GM12878 (cell line): ENCODE results near the gene SVBP. TPM values are rescaled to one million over a fixed set of nuclear protein-coding genes. Genes with fewer than 3 reads are reported as not detected.

Experiments
- ATAC-seq: fragments of 200-7000 bp; cut with Tn5 transposase; 3 replicates; pipeline ENCODE4 v1.9.1; 2020; ENCODE audit warnings: mild to moderate bottlenecking, moderate library complexity
- BruUV-seq: library from RNA; stranded (reverse); fragments of 400-500 nt; replicated peaks from 2 replicates; lab custom pipeline; 2021; lab: Mats Ljungman, UMichigan
- CTCF ChIA-PET: fragments of 300-600 bp; sonication (Branson Sonifier 250); formaldehyde crosslinking; extraction: SDS; loops from one replicate; lab custom pipeline; 2021; ENCODE audit warnings: inconsistent platforms; lab: Yijun Ruan, JAX
- POLR2A ChIA-PET: fragments of 350-600 bp; formaldehyde crosslinking; extraction: SDS; loops from one replicate; lab custom pipeline; 2021; ENCODE audit warnings: inconsistent platforms; lab: Charles Lee
- RAD21 ChIA-PET: fragments of 300-600 bp; sonication (Branson Sonifier 250); formaldehyde crosslinking; loops from one replicate; lab custom pipeline; 2023; ENCODE audit warnings: antibody characterized with exemption; ENCODE audit not compliant: unreplicated experiment; lab: Charles Lee
- SMC1A ChIA-PET: fragments of 300-600 bp; sonication (Branson Sonifier 250); formaldehyde crosslinking; loops from one replicate; lab custom pipeline; 2023; ENCODE audit not compliant: unreplicated experiment, uncharacterized antibody; lab: Charles Lee
- DNase-seq: peaks from one replicate; pipeline ENCODE4 v3.0.0-alpha.2; 2011; ENCODE audit warnings: low read depth, low spot score
- FAIRE-seq: peaks from 3 replicates; lab custom pipeline; 2011; peaks lifted over from hg19 to GRCh38; lab: Jason Lieb, UNC
- H2AFZ ChIP-seq: 2 replicates; pipeline ENCODE4 v1.6.0; 2011; ENCODE audit warnings: low read depth, low read length, control low read depth; ENCODE audit not compliant: control insufficient read depth
- H3K27ac ChIP-seq: 2 replicates; pipeline ENCODE4 v1.5.1; 2011; ENCODE audit warnings: control low read depth; ENCODE audit not compliant: control insufficient read depth, insufficient read depth
- H3K27me3 ChIP-seq, 2 experiments: replicated peaks in 1 of 2; 2 replicates each; pipeline versions ENCODE4 v1.6.0 to v1.6.1; 2011; ENCODE audit warnings: low read length in 1 of 2; ENCODE audit not compliant: control insufficient read depth in 2 of 2, insufficient read depth in 2 of 2
- H3K36me3 ChIP-seq, 2 experiments: 2 replicates each; pipeline ENCODE4 v1.5.1; 2011; ENCODE audit warnings: low read length in 1 of 2; ENCODE audit not compliant: control insufficient read depth in 2 of 2, insufficient read depth in 2 of 2
- H3K4me1 ChIP-seq: 2 replicates; pipeline ENCODE4 v1.6.1; 2011; ENCODE audit warnings: mild to moderate bottlenecking, low read length, moderate library complexity, mixed read lengths; ENCODE audit not compliant: control insufficient read depth, insufficient read depth
- H3K4me2 ChIP-seq: 2 replicates; pipeline ENCODE4 v1.6.0; 2011; ENCODE audit warnings: control low read depth; ENCODE audit not compliant: control insufficient read depth, insufficient read depth
- H3K4me3 ChIP-seq: fragments of 200-600 bp; sonication (generic); 2 replicates; pipeline ENCODE4 v1.5.1; 2016
- H3K79me2 ChIP-seq: 2 replicates; pipeline ENCODE4 v1.6.0; 2011; ENCODE audit warnings: low read length; ENCODE audit not compliant: control insufficient read depth, insufficient read depth
- H3K9ac ChIP-seq: 2 replicates; pipeline ENCODE4 v1.8.0; 2011; ENCODE audit warnings: low read length, control low read depth, mixed read lengths; ENCODE audit not compliant: control insufficient read depth, insufficient read depth
- H3K9me3 ChIP-seq: replicated peaks from 3 replicates; pipeline ENCODE4 v1.5.1; 2011; ENCODE audit warnings: mild to moderate bottlenecking, low read length; ENCODE audit not compliant: control insufficient read depth, insufficient read depth
- H4K20me1 ChIP-seq: 2 replicates; pipeline ENCODE4 v1.6.0; 2011; ENCODE audit not compliant: control insufficient read depth, insufficient read depth
- ATF3 ChIP-seq: IDR thresholded peaks from 2 replicates; pipeline ENCODE4 v1.6.1; 2011; ENCODE audit warnings: low read depth, mild to moderate bottlenecking, low read length, moderate library complexity, borderline replicate concordance; ENCODE audit errors: extremely low read depth
- CBX5 ChIP-seq: sonication (generic); IDR thresholded peaks from 2 replicates; pipeline ENCODE4 v1.6.1; 2016; ENCODE audit warnings: low read depth, moderate library complexity, mild to moderate bottlenecking, inconsistent platforms
- FOXM1 ChIP-seq: IDR thresholded peaks from 2 replicates; pipeline ENCODE4 v1.6.1; 2012; ENCODE audit warnings: low read depth, mild to moderate bottlenecking, inconsistent platforms, low read length, moderate library complexity
- IKZF2 ChIP-seq, 2 experiments: fragments of 450-650 bp; IDR thresholded peaks; 2 replicates each; pipeline ENCODE4 v1.6.1; 2017; ENCODE audit warnings: mild to moderate bottlenecking in 2 of 2, moderate library complexity in 2 of 2
- MLLT1 ChIP-seq: fragments of 450-650 bp; IDR thresholded peaks from 2 replicates; pipeline ENCODE4 v1.6.1; 2016; ENCODE audit warnings: mild to moderate bottlenecking
- MTA3 ChIP-seq: IDR thresholded peaks from 2 replicates; pipeline ENCODE4 v1.6.1; 2012; ENCODE audit warnings: low read length, inconsistent platforms, borderline replicate concordance
- NKRF ChIP-seq: fragments of 450-650 bp; conservative IDR thresholded peaks from 2 replicates; pipeline ENCODE4 v1.6.1; 2017; ENCODE audit warnings: mild to moderate bottlenecking, moderate library complexity
- SKIL ChIP-seq: fragments of 450-650 bp; IDR thresholded peaks from 2 replicates; pipeline ENCODE4 v1.6.1; 2017; ENCODE audit warnings: mild to moderate bottlenecking, low read depth, inconsistent platforms; ENCODE audit not compliant: poor library complexity, severe bottlenecking
- STAT1 ChIP-seq: fragments of 450-650 bp; conservative IDR thresholded peaks from 2 replicates; pipeline ENCODE4 v1.6.1; 2014; ENCODE audit warnings: antibody characterized with exemption, mild to moderate bottlenecking
- SUZ12 ChIP-seq: fragments of 200-600 bp; sonication (generic); IDR thresholded peaks from one replicate; pipeline ENCODE4 v1.6.1; 2018; ENCODE audit warnings: antibody characterized with exemption, mild to moderate bottlenecking; ENCODE audit not compliant: unreplicated experiment
- TARDBP ChIP-seq: IDR thresholded peaks from 2 replicates; pipeline ENCODE4 v1.6.1; 2016; ENCODE audit warnings: borderline replicate concordance
- ZBED1 ChIP-seq: IDR thresholded peaks from 2 replicates; pipeline ENCODE4 v1.6.1; 2016; ENCODE audit warnings: borderline replicate concordance
- ZBTB40 ChIP-seq: fragments of 450-650 bp; IDR thresholded peaks from 2 replicates; pipeline ENCODE4 v1.6.1; 2016; ENCODE audit warnings: mild to moderate bottlenecking, moderate library complexity, borderline replicate concordance
- WGBS: methylation state at CpG from one replicate; pipeline ENCODE4 v1.1.6; 2016; ENCODE audit warnings: low lambda C conversion rate; ENCODE audit not compliant: insufficient replicate concordance, insufficient coverage; ENCODE audit errors: missing lambda C conversion rate; 5-methylcytosine and 5-hydroxymethylcytosine counted together
- in situ Hi-C: fragments of 300-500 bp; cut with MboI; formaldehyde crosslinking; loops from 9 replicates; pipeline ENCODE4 v1.14.3; 2018; ENCODE audit warnings: mixed read lengths
- intact Hi-C: fragments of 100-400 bp; cut with micrococcal nuclease; formaldehyde crosslinking; loops from one replicate; pipeline ENCODE4 v1.14.2; 2022; ENCODE audit not compliant: unreplicated experiment
- polyA plus RNA-seq, 11 experiments: library from polyadenylated mRNA; depleted of rRNA in 4 of 11; unstranded in 6 of 11; stranded (reverse) in 5 of 11; fragments of >200 nt; fragmentation: Nextera tagmentation in 4 of 11; fragmentation: Illumina TruSeq in 1 of 11; extraction: Ambion mirVana in 4 of 11; extraction: Trizol in 1 of 11; gene quantifications; 1 replicate in 1 of 11; 2 replicates in 10 of 11; pipeline versions ENCODE4 v1.2.1 to v1.2.3, GENCODE V29; 2011 to 2016; ENCODE audit warnings: inconsistent platforms in 2 of 11, missing spikeins in 2 of 11, low read depth in 1 of 11
- total RNA-seq, 4 experiments: library from RNA; depleted of rRNA in 3 of 4; stranded (reverse); fragments of >200 nt in 3 of 4; fragmentation: Illumina TruSeq in 1 of 4; extraction: Trizol in 1 of 4; gene quantifications; 2 replicates each; pipeline versions ENCODE4 v1.2.1 to v1.2.3, GENCODE V29; 2013 to 2021

Gene SVBP
- total and polyA plus RNA-seq, 10 of the 15 experiments (the other 5 are each of a cell fraction or from before 2014, with no cell fraction given) = 12.6 to 29.5 (median 19.8) TPM

GRCh38 chr1:42783092-42783491 is 34.1 kb downstream of the SVBP start:
- DNase-seq = no peak
- Histone ChIP-seq H3K27ac (no peak overlapping the region), H3K36me3 (peaks cover 0 to 6% of the 10 kb centered on the region in 2 experiments; a peak in 1 of 4 replicates), H3K79me2 (no peaks in the 10 kb centered on the region), H4K20me1 (no peaks in the 10 kb centered on the region; the same call in 1 of the 2 replicates), H3K4me1 (peaks cover 8% of the 10 kb centered on the region; the same call in 1 of the 2 replicates), H3K27me3 (no peaks in the 10 kb centered on the region), H2AFZ (no peak overlapping the region), H3K4me2 (no peak overlapping the region), H3K9me3 (no peaks in the 10 kb centered on the region), H3K9ac (no peak overlapping the region), H3K4me3 (no peak overlapping the region)
- intact Hi-C loops (no loop called here), in situ Hi-C loops (loop anchor here (5.0 kb wide), 1 partner anchor 284 kb away; no protein-coding TSS in a partner anchor)
- ChIA-PET RAD21 (interaction anchor here (1.1 to 1.4 kb wide), 2 partner anchors 149 to 291 kb away, joined by 3 to 4 read pairs; no protein-coding TSS in a partner anchor), SMC1A (interaction anchor here (1.3 kb wide), 1 partner anchor 288 kb away, joined by 3 read pairs; no protein-coding TSS in a partner anchor), CTCF (interaction anchor here (0.6 to 1.8 kb wide), 5 partner anchors 11 to 290 kb away, joined by 3 to 5 read pairs (median 4); partner anchors contain the start of gene ZNF691), POLR2A (no interaction called here)
- no peak for FAIRE-seq
- ATAC-seq = no peak
- WGBS = 98% methylated on average over 2 of the region's 2 CpGs
- no TSS peak for BruUV-seq
- TF ChIP-seq FOXM1 (no peak), TARDBP (no peak), MTA3 (no peak), ZBTB40 (no peak), STAT1 (no peak), ZBED1 (no peak), SUZ12 (no peak), SKIL (no peak), IKZF2 (IDR thresholded peaks at IDR 0.05) (no peak), CBX5 (no peak), ATF3 (no peak), NKRF (no peak), MLLT1 (no peak)
